ENCODE measurements around the gene FZD1.

DNA sequence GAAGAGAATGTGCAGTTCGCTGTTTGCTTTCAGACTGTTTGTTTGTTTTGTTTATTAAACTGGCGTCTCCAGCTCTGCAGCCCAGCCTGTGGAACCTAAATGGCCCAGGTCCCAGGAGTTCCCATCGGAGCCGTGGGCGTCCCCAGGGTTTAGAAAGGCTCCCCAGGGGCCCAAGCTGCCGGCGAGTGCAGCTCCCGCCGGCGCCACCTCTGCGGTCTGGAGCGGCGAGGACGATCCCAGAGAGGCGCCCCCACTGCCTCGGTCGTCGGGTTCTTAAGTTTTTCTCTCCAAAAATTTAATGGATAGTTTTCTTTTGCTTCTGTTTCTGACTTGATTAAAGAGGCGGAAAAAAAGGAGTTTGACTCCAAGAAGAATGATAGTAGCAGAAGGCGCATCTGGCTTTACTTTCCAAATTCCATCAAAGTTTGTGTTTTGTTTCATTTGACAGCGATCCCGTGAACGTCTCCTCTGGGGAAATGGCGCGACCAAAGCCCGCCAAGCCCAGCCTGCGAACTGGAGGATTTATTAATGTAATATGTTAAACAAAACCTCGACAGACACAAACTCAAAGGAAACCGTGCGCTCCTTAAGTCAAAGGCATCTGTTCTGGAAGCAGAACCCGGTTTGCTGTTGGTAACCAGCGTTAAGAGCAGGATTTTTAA lies 718 bp upstream of the FZD1 start:
- no peak for TF ChIP-seq NPAS2 (CRISPR knock-in tag; IDR thresholded peaks at IDR 0.05; ENCODE audit: borderline replicate concordance)
- no peak for TF ChIP-seq KDM1A (CRISPR knock-in tag; IDR thresholded peaks at IDR 0.05)
- TF ChIP-seq ZNF143 (CRISPR knock-in tag; IDR thresholded peaks at IDR 0.05), result no peak
- TF ChIP-seq ZNF549 (CRISPR knock-in tag; IDR thresholded peaks at IDR 0.05), result no peak
- TF ChIP-seq, protein P1, sequence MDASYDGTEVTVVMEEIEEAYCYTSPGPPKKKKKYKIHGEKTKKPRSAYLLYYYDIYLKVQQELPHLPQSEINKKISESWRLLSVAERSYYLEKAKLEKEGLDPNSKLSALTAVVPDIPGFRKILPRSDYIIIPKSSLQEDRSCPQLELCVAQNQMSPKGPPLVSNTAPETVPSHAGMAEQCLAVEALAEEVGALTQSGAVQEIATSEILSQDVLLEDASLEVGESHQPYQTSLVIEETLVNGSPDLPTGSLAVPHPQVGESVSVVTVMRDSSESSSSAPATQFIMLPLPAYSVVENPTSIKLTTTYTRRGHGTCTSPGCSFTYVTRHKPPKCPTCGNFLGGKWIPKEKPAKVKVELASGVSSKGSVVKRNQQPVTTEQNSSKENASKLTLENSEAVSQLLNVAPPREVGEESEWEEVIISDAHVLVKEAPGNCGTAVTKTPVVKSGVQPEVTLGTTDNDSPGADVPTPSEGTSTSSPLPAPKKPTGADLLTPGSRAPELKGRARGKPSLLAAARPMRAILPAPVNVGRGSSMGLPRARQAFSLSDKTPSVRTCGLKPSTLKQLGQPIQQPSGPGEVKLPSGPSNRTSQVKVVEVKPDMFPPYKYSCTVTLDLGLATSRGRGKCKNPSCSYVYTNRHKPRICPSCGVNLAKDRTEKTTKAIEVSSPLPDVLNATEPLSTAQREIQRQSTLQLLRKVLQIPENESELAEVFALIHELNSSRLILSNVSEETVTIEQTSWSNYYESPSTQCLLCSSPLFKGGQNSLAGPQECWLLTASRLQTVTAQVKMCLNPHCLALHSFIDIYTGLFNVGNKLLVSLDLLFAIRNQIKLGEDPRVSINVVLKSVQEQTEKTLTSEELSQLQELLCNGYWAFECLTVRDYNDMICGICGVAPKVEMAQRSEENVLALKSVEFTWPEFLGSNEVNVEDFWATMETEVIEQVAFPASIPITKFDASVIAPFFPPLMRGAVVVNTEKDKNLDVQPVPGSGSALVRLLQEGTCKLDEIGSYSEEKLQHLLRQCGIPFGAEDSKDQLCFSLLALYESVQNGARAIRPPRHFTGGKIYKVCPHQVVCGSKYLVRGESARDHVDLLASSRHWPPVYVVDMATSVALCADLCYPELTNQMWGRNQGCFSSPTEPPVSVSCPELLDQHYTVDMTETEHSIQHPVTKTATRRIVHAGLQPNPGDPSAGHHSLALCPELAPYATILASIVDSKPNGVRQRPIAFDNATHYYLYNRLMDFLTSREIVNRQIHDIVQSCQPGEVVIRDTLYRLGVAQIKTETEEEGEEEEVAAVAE (CRISPR knock-in tag; IDR thresholded peaks at IDR 0.05; ENCODE audit: borderline replicate concordance), result no peak
- TF ChIP-seq MED1 (CRISPR knock-in tag; IDR thresholded peaks at IDR 0.05), result no peak
